OCI-M2 (cell line): ENCODE results near the gene OR13C3.
"Not testable (repeated sequence)": the region's sequence is repeated elsewhere in the genome, so short reads cannot be mapped to it uniquely, and the experiment has no call there.

ENCODE experiments used
- DNase-seq: peaks from one replicate; lab custom pipeline; 2025; ENCODE audit not compliant: unreplicated experiment; lab: John Stamatoyannopoulos, UW

Gene OR13C3

GRCh38 chr9:104536756-104537155 lies at the start of gene OR13C3:
OR13C3 (minus strand) TSS chr9:104536856; CDS start chr9:104536723, 133 bp downstream.
- DNase-seq: no peak

DNA sequence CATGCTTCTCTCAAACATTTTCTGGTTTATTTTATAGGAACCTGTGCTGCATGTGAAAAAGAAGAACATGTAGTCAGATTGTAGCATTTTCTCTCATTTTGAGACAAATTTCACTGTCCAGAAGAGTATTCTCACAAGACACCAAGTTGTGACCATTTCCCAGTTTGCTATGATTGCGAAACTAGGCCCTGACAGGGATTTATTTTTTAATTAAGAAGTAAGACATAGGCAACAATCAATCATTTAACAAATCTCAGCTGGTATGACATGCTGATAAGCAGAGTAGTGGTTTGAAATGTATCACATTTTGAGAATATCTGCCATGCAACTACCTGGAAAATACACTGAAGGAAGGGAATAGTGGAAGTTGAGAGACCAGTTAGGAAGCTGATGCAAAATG lies 43.9 kb upstream of the OR13C3 start:
- no peak for DNase-seq

DNA sequence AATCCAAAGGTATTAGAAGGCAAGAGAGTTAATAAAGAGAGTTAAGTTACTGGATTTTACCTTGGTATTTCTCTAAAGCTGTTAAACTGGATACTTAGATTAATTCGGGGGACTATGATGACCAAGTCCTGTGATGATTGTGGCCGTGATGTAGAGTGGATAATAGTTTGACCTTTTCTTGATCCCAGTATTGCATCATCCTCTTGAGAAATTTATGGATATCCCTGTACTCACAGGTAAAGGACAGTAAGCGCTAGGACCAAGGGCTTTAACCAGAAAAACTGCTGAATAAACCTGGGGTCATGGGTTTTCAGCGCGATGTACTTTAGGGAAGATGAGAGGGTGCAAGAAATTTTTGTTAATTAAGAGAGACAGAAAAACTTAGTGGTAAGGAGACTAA lies 40.6 kb upstream of the OR13C3 start:
- DNase-seq: no peak

DNA sequence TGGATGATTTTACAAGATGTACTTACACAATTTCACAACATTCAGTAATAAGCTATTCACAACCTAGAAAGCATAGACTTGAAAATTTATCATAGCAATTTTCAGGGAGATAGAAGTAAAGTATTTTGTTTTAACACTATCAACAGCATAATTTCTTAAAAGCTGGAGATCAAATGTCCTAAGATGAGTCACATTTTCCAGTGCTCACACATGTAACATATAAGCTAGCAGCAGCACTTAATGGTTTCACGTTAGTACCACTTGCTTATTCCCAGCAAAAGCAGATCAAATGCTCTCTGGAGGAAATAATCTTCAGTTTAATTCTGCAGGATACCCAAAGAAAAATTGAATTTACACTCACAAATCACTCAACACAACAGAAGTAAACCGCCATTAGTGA lies 38.8 kb upstream of the OR13C3 start:
- no peak for DNase-seq

- DNase-seq: no peak
Measured at GRCh38 chr9:104572612-104573011, 36.0 kb upstream of the OR13C3 start.

DNA sequence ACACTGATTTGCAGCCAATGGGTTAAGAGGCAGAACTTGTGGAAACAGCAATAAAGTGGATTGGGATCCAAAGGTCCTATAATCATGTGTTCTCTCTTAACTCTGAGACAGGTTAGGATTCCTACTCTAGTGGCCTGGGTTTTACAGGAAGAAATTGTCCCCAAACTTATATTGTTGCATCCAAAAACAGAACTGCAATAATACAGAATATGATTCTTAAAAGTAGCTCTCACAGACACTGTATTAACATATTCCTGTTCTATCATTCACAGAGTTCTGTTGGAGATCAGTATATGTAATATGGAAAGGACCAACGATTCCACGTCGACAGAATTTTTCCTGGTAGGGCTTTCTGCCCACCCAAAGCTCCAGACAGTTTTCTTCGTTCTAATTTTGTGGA lies 32.2 kb upstream of the OR13C3 start, which contains the start of gene OR13C8:
Gene OR13C8 (plus strand): TSS at position 301 of the 400 bp plus-strand sequence. CDS start 0 bp downstream, at position 301.
- DNase-seq: no peak

DNA sequence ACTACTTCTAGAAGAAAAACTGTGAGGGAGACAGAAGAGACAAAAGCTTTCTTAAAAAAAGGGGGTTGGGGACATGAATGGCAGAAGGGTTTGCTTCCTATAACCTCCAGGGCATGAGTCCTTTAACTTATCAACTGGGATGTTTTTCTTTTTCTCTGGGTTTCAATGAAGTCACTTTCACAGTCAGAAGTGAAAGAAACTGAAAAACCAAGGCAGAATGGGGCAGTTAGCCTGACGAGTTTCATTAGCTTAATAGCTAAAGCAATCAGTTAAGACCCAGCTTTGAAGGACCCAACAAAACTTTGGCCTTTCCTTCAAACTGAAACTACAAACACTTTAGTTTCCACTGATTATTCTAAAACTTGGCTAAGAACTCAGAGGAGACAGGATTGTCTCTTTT lies 27.7 kb upstream of the OR13C3 start:
- no peak for DNase-seq

GRCh38 chr9:104556830-104557634 lies 20.4 kb upstream of the OR13C3 start:
- DNase-seq: no peak

DNA sequence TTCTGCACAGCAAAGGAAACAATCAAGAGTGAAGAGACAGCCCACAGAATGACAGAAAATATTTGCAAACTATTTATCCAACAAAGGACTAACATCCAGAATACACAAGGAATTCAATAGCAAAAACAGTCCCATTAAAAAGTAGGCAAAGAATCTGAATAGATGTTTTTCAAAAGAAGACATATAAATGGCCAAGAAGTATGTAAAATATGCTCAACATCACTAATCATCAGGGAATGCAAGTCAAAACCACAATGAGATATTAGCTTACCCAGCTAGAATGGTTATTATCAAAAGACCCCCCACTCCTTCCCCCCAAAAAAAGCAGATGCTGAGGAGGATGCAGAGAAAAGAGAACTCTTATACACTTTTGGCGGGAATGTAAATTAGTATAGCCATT lies 18.9 kb upstream of the OR13C3 start:
- DNase-seq: no peak

DNA sequence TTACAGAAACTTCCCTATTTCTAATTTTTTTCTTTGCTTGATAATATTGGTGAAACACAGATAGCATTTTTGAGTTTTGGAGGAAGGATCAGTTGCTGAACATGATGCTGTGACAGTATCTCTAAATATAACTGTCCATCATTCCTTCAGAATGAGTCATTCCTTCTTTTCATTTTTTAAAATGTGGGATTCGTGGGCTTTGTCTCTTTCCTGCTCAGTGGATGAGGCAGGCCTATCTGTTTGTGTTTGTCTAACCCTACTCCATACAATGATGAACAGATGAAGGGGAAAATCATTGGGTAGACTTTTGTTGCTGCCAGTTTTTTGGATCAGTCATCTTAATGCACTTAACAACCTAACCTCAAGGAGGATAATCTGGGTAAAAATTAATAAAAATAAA lies 16.6 kb upstream of the OR13C3 start:
- no peak for DNase-seq

- DNase-seq: no peak
Measured at GRCh38 chr9:104544644-104545043, 8.0 kb upstream of the OR13C3 start.

DNA sequence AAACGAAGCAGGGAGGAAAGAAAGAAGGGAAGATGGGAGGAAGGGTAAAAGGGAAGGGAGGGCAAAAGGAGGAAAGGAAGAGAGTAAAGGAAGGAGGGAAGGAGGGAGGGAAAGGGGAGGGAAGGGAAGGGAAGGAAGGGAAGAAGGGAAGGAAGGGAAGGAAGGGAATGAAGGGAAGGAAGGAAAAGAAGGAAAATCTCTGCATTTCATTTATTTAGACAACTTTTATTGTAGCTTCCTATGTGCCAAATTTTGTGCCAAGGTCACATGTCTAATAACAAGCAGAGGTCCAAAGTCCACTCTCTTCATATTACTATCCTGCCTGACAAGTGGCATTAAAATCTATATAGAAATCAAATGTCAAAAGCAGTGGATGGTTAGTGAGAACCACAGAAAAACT lies 2.6 kb upstream of the OR13C3 start:
- no peak for DNase-seq

DNA sequence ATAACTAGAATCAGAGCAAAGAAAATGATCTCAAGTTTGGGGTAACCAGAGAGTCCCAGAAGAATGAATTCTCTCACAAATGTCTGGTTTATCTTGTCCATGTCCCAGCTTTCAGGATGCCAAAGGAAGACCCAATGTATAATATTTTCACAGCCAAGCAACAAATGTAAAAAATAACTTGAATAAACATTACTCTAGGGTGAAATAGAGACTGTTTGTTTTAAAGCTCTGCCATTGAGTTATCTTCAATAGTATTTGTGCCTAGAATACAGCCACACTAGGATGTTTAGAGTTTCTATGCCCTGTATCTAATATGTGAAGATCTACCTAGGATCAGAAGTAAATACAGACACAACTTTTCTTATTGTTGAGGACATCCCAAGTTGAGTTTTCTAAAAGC lies 9.5 kb downstream of the OR13C3 start, which contains the start of gene OR13C4:
Gene OR13C4 (minus strand): TSS at position 101 of the 400 bp plus-strand sequence. CDS start 0 bp downstream, at position 101.
- no peak for DNase-seq

- DNase-seq: not testable (repeated sequence)
Measured at GRCh38 chr9:104520241-104520640, 16.4 kb downstream of the OR13C3 start.

DNA sequence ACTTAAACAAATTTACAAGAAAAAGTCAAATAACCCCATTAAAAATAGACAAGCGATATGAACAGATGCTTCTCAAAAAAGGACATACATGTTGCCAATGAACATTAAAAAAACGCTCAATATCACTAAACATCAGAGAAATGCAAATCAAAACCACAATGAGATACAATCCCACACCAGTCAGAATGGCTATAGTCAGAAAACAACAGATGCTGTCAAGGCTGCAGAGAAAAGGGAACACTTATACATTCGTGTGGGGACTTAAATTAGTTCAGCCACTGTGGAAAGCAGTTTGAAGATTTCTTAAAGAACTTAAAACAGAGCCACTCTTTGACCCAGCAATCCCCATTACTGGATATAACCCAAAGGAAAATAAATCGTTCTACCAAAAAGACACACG lies 21.8 kb downstream of the OR13C3 start:
- DNase-seq: no peak

DNA sequence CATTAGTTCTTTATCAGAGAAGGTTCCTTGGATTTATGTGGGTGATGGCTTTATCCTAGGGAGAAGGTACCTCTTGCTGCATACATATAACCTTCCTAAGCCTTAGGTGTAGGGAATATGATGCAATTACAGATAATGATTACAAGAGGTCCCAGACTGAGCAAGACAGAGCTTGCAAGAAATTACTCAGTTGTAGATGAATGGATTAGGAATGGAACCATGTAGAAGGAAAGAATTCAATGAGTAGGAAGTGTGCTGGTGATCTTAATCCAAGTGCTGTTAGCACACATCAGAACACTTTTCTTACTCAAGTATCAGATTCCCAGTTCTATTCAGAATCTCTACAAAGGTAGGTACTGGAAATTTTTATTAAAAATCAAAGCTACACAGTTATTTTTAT lies 30.1 kb downstream of the OR13C3 start:
- no peak for DNase-seq

DNA sequence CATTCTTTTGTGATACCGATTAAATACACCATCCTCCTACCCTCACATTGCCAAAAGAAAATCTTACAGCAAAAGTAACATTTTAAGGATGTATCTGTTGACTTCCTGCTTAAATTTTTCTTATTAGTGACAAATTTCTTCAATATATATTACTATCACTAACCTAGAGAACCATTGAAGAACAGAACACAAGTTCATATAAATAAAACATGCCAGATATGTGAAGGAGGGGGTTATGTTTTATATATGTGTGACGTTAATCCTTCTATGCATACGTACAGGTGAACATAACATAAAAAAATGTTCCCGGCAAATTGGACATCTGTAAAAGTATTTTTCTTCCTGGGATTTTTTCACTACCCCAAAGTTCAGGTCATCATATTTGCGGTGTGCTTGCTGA lies 32.7 kb downstream of the OR13C3 start, which contains the start of gene OR13F1:
Gene OR13F1 (plus strand): TSS at position 301 of the 400 bp plus-strand sequence. CDS start 0 bp downstream, at position 301.
- DNase-seq: no peak

- DNase-seq: no peak
Measured at GRCh38 chr9:104503440-104503839, 33.2 kb downstream of the OR13C3 start.

DNA sequence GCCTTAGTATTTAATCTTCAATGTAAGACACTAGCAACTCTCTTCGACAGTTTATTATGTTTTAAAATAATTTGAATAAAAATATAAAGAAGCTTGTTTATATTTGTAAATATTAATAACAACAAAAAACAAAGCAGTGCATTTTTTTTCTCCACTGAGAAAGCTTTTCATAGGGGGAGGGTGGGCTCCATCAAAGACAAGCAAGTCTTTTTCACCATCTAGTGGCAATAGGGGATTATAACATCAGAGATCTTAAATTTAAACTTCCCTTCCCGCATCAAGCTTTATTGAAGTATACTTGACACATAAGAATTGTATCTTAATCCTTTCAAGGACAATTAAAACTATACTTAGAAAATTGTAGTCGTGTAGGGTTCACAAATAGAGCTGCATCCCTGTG lies 41.8 kb downstream of the OR13C3 start:
- DNase-seq: no peak
